Liver (tissue), 9 donors: ENCODE results near the gene DGKH. TPM values are rescaled to one million over a fixed set of nuclear protein-coding genes. Genes with fewer than 3 reads are reported as not detected.

ENCODE experiments used
- DNase-seq: peaks from one replicate; pipeline ENCODE4 v3.0.0-alpha.2; 2017; ENCODE audit warnings: low spot score
- H3K27ac ChIP-seq, 2 donors: one replicate each; pipeline ENCODE4 v1.7.0; 2013; ENCODE audit warnings: inconsistent platforms in 2 of 2, low read length in 2 of 2, control low read depth in 1 of 2, low read depth in 1 of 2, mild to moderate bottlenecking in 1 of 2
- H3K27me3 ChIP-seq, 4 donors: one replicate each; pipeline versions ENCODE4 v1.6.1 to v1.7.0; 2013; ENCODE audit warnings: low read length in 3 of 4, inconsistent platforms in 1 of 4, mild to moderate bottlenecking in 1 of 4, moderate library complexity in 1 of 4; ENCODE audit not compliant: control insufficient read depth in 4 of 4, insufficient read depth in 4 of 4
- H3K36me3 ChIP-seq, 4 donors: one replicate each; pipeline versions ENCODE4 v1.6.1 to v1.7.0; 2013; ENCODE audit warnings: low read length in 3 of 4, mild to moderate bottlenecking in 3 of 4, low read depth in 1 of 4, moderate library complexity in 1 of 4; ENCODE audit not compliant: control insufficient read depth in 4 of 4, insufficient read depth in 3 of 4
- H3K4me1 ChIP-seq, 4 donors: one replicate each; pipeline versions ENCODE4 v1.6.1 to v1.7.0; 2013; ENCODE audit warnings: low read length in 3 of 4, mild to moderate bottlenecking in 3 of 4, moderate library complexity in 1 of 4; ENCODE audit not compliant: control insufficient read depth in 4 of 4, insufficient read depth in 4 of 4
- H3K4me3 ChIP-seq, 3 donors: one replicate each; pipeline versions ENCODE4 v1.6.1 to v1.7.0; 2013; ENCODE audit warnings: low read length in 3 of 3, control low read depth in 1 of 3, low read depth in 1 of 3, mild to moderate bottlenecking in 1 of 3
- H3K9ac ChIP-seq, 2 donors: one replicate each; pipeline ENCODE4 v1.7.0; 2013; ENCODE audit warnings: low read length in 2 of 2, mild to moderate bottlenecking in 2 of 2, moderate library complexity in 2 of 2, control low read depth in 1 of 2, low read depth in 1 of 2
- H3K9me3 ChIP-seq, 4 donors: one replicate each; pipeline versions ENCODE4 v1.6.1 to v1.7.0; 2013; ENCODE audit warnings: low read length in 3 of 4; ENCODE audit not compliant: control insufficient read depth in 4 of 4
- ATF3 ChIP-seq: IDR thresholded peaks from 2 replicates; pipeline ENCODE4 v1.6.1; 2016; ENCODE audit warnings: antibody characterized with exemption
- CTCF ChIP-seq: fragments of 150-350 bp; IDR thresholded peaks from 2 replicates; pipeline ENCODE4 v1.5.1; 2017; ENCODE audit warnings: improper control_type of control experiment, low read depth, low read length; ENCODE audit not compliant: missing input control
- EGR1 ChIP-seq, 2 donors: IDR thresholded peaks; 2 replicates each; pipeline ENCODE4 v1.6.1; 2016 to 2018; ENCODE audit warnings: antibody characterized with exemption in 2 of 2, low read depth in 2 of 2
- FOXA1 ChIP-seq: IDR thresholded peaks from 2 replicates; pipeline ENCODE4 v1.6.1; 2016; ENCODE audit warnings: antibody characterized with exemption
- GABPA ChIP-seq, 2 donors: IDR thresholded peaks in 1 of 2; conservative IDR thresholded peaks in 1 of 2; 2 replicates each; pipeline ENCODE4 v1.6.1; 2016; ENCODE audit warnings: antibody characterized with exemption in 2 of 2, mild to moderate bottlenecking in 1 of 2, moderate library complexity in 1 of 2
- HNF4A ChIP-seq, 2 donors: conservative IDR thresholded peaks; 2 replicates each; pipeline ENCODE4 v1.6.1; 2016; ENCODE audit warnings: antibody characterized with exemption in 2 of 2, mild to moderate bottlenecking in 2 of 2
- JUND ChIP-seq, 2 donors: IDR thresholded peaks; 2 replicates each; pipeline ENCODE4 v1.6.1; 2016; ENCODE audit warnings: antibody characterized with exemption in 2 of 2
- MAX ChIP-seq: IDR thresholded peaks from 2 replicates; pipeline ENCODE4 v1.6.1; 2016; ENCODE audit warnings: antibody characterized with exemption
- NR2F2 ChIP-seq: IDR thresholded peaks from 2 replicates; pipeline ENCODE4 v1.6.1; 2016; ENCODE audit warnings: antibody characterized with exemption
- RAD21 ChIP-seq, 2 donors: IDR thresholded peaks; 2 replicates each; pipeline ENCODE4 v1.6.1; 2016; ENCODE audit warnings: antibody characterized with exemption in 2 of 2, mild to moderate bottlenecking in 2 of 2
- RXRA ChIP-seq, 2 donors: IDR thresholded peaks; 2 replicates each; pipeline ENCODE4 v1.6.1; 2017 to 2018; ENCODE audit warnings: antibody characterized with exemption in 2 of 2, mild to moderate bottlenecking in 1 of 2
- TAF1 ChIP-seq: conservative IDR thresholded peaks from 2 replicates; pipeline ENCODE4 v1.6.1; 2016; ENCODE audit warnings: antibody characterized with exemption, mild to moderate bottlenecking
- YY1 ChIP-seq: IDR thresholded peaks from 2 replicates; pipeline ENCODE4 v1.6.1; 2016; ENCODE audit warnings: antibody characterized with exemption, mild to moderate bottlenecking
- WGBS: extraction: QIAGEN DNeasy Blood & Tissue Kit; methylation state at CpG from one replicate; pipeline ENCODE4 v1.1.7; 2013; 5-methylcytosine and 5-hydroxymethylcytosine counted together
- polyA plus RNA-seq, 2 donors: library from polyadenylated mRNA; stranded (reverse) in 1 of 2; unstranded in 1 of 2; fragments of 200-250 nt in 1 of 2; fragments of >200 nt in 1 of 2; fragmentation: Nextera tagmentation in 1 of 2; extraction: Ambion mirVana in 1 of 2; gene quantifications; one replicate each; pipeline versions ENCODE4 v1.2.1 to v1.2.3, GENCODE V29; 2013 to 2015
- total RNA-seq, 2 donors: library from RNA; depleted of rRNA; stranded (reverse); fragments of >200 nt; gene quantifications; one replicate each; pipeline ENCODE4 v1.2.3, GENCODE V29; 2014
- TF ChIP-seq, protein P1 (sequence below): IDR thresholded peaks from 2 replicates; pipeline ENCODE4 v1.6.1; 2016; ENCODE audit warnings: antibody characterized with exemption, mild to moderate bottlenecking
- donor health status: healthy.
- donor health status: healthy.
- donor health status: healthy.
- donor health status: healthy.
- donor health status: healthy.

DGKH gene
- total and polyA plus RNA-seq, 4 donors, result 0.25 to 3.7 (median 0.97) TPM

DNA sequence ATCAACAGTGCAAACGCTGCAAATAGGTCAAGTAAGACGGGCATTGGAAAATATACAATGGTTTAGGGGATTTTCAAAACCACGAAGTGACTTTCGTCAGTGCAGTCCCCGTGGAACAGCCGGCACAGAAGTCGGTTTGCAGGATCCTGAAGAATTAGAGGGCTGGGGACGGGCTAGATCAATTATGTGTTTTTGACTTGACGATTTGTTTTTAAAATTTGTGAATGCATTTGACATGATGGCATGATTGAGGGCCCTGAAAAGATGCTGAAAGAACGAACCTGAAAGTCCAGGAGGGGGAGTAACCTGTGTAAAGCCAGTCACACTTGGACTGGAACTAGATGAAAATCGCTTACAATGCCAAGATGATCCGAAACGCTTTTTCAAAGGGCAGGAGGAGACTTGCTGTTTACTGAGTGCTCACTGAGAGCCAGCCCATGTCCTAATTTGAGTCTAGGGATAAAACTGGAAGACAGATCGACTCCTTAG lies 8.9 kb upstream of the DGKH start:
- DNase-seq, result no peak
- peaks cover 2 to 19% (median 16%) of the 10 kb centered on the region in 4 donors for H3K4me1 ChIP-seq
- H3K36me3 ChIP-seq, result no peaks in the 10 kb centered on the region
- WGBS, result 20% methylated on average over 14 of the region's 14 CpGs
- no peaks in the 10 kb centered on the region for H3K9me3 ChIP-seq
- H3K27ac ChIP-seq, result peak overlapping the region; percentile 75 to 90
- no peaks in the 10 kb centered on the region for H3K27me3 ChIP-seq
- peak overlapping the region; percentile 57 to 68 for H3K9ac ChIP-seq
- TF ChIP-seq HNF4A (conservative IDR thresholded peaks at IDR 0.05) (no peak), TAF1 (peak; percentile 5), NR2F2 (peak; percentile 13)
- H3K4me3 ChIP-seq, result peak overlapping the region; percentile 71 to 78 (median 77)

GRCh38 chr13:42039946-42040729 lies 8.3 kb upstream of the DGKH start:
- Histone ChIP-seq H3K9me3 (no peaks in the 10 kb centered on the region), H3K27ac (peak overlapping the region; percentile 75 to 90), H3K27me3 (no peaks in the 10 kb centered on the region), H3K4me3 (peak overlapping the region; percentile 71 to 78 (median 77)), H3K36me3 (no peaks in the 10 kb centered on the region), H3K4me1 (peaks cover 2 to 19% (median 16%) of the 10 kb centered on the region in 4 donors), H3K9ac (peak overlapping the region; percentile 57 to 68)
- under 1% methylated on average over 91 of the region's 91 CpGs for WGBS
- TF ChIP-seq NR2F2, result peak; percentile 4
- TF ChIP-seq, protein P1, sequence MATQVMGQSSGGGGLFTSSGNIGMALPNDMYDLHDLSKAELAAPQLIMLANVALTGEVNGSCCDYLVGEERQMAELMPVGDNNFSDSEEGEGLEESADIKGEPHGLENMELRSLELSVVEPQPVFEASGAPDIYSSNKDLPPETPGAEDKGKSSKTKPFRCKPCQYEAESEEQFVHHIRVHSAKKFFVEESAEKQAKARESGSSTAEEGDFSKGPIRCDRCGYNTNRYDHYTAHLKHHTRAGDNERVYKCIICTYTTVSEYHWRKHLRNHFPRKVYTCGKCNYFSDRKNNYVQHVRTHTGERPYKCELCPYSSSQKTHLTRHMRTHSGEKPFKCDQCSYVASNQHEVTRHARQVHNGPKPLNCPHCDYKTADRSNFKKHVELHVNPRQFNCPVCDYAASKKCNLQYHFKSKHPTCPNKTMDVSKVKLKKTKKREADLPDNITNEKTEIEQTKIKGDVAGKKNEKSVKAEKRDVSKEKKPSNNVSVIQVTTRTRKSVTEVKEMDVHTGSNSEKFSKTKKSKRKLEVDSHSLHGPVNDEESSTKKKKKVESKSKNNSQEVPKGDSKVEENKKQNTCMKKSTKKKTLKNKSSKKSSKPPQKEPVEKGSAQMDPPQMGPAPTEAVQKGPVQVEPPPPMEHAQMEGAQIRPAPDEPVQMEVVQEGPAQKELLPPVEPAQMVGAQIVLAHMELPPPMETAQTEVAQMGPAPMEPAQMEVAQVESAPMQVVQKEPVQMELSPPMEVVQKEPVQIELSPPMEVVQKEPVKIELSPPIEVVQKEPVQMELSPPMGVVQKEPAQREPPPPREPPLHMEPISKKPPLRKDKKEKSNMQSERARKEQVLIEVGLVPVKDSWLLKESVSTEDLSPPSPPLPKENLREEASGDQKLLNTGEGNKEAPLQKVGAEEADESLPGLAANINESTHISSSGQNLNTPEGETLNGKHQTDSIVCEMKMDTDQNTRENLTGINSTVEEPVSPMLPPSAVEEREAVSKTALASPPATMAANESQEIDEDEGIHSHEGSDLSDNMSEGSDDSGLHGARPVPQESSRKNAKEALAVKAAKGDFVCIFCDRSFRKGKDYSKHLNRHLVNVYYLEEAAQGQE, result peak; percentile 28
- peak; percentile 15 to 49 for TF ChIP-seq RAD21 (IDR thresholded peaks at IDR 0.05)
- TF ChIP-seq FOXA1, result no peak
- no peak for TF ChIP-seq GABPA (IDR thresholded peaks at IDR 0.05 in 1 of 2, conservative IDR thresholded peaks at IDR 0.05 in 1 of 2)
- TF ChIP-seq JUND (IDR thresholded peaks at IDR 0.05), result no peak
- TF ChIP-seq RXRA (IDR thresholded peaks at IDR 0.05), result no peak
- peak; percentile 0 for TF ChIP-seq CTCF
- no peak for TF ChIP-seq YY1
- TF ChIP-seq ATF3, result no peak
- TF ChIP-seq HNF4A (conservative IDR thresholded peaks at IDR 0.05), result no peak
- TF ChIP-seq MAX, result no peak
- no peak for TF ChIP-seq EGR1 (IDR thresholded peaks at IDR 0.05; ENCODE audit: low read depth in 2 of 2)
- DNase-seq, result peak; percentile 85
